Uterus (tissue), 2 donors: ENCODE results near the gene FGF7.
"Not testable (repeated sequence)": the region's sequence is repeated elsewhere in the genome, so short reads cannot be mapped to it uniquely, and the experiment has no call there.

Source experiments
- POLR2A ChIP-seq, 2 donors: fragments of 450-650 bp; IDR thresholded peaks; one replicate each; pipeline ENCODE4 v1.6.1; 2016; ENCODE audit warnings: antibody characterized with exemption in 2 of 2, mild to moderate bottlenecking in 1 of 2, moderate library complexity in 1 of 2
- TF ChIP-seq, protein P1 (sequence below), 4 experiments: fragments of 200-600 bp in 2 of 4; fragments of 450-650 bp in 2 of 4; sonication (generic) in 2 of 4; IDR thresholded peaks; one replicate each; pipeline ENCODE4 v1.5.1; 2016 to 2019; ENCODE audit warnings: antibody characterized with exemption in 4 of 4, mild to moderate bottlenecking in 2 of 4, moderate library complexity in 1 of 4

DNA sequence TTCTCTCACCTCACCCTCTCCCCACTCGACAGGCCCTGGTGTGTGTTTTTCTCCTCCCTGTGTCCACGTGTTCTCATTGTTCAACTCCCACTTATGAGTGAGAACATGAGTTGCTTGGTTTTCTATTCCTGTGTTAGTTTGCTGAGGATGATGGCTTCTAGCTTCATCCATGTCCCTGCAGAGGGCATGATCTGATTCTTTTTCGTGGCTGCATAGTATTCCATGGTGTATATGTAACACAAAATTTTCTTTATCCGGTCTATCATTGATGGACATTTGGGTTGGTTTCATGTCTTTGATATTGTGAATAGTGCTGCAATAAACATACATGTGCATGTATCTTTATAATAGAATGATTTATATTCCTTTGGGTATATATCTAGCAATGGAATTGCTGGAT lies 89.7 kb downstream of the FGF7 start:
- TF ChIP-seq, protein P1, sequence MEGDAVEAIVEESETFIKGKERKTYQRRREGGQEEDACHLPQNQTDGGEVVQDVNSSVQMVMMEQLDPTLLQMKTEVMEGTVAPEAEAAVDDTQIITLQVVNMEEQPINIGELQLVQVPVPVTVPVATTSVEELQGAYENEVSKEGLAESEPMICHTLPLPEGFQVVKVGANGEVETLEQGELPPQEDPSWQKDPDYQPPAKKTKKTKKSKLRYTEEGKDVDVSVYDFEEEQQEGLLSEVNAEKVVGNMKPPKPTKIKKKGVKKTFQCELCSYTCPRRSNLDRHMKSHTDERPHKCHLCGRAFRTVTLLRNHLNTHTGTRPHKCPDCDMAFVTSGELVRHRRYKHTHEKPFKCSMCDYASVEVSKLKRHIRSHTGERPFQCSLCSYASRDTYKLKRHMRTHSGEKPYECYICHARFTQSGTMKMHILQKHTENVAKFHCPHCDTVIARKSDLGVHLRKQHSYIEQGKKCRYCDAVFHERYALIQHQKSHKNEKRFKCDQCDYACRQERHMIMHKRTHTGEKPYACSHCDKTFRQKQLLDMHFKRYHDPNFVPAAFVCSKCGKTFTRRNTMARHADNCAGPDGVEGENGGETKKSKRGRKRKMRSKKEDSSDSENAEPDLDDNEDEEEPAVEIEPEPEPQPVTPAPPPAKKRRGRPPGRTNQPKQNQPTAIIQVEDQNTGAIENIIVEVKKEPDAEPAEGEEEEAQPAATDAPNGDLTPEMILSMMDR (IDR thresholded peaks at IDR 0.05) = not testable (repeated sequence)
- not testable (repeated sequence) for TF ChIP-seq POLR2A (IDR thresholded peaks at IDR 0.05)
